Right ventricle myocardium superior (tissue), 1 donor: ENCODE data around the gene GSX2. TPM values are rescaled to one million over a fixed set of nuclear protein-coding genes. Genes with fewer than 3 reads are reported as not detected.
"Not testable (repeated sequence)": the region's sequence is repeated elsewhere in the genome, so short reads cannot be mapped to it uniquely, and the experiment has no call there.

ENCODE experiments used
- ATAC-seq: fragments of 200-7000 bp; cut with Tn5 transposase; one replicate; pipeline ENCODE4 v1.9.1; 2020; ENCODE audit warnings: mild to moderate bottlenecking; ENCODE audit not compliant: poor library complexity
- DNase-seq: peaks from one replicate; pipeline ENCODE4 v3.0.0-alpha.2; 2020
- intact Hi-C: fragments of 100-400 bp; cut with DNase I; formaldehyde crosslinking; loops from one replicate; pipeline ENCODE4 v1.11.2; 2022
- total RNA-seq: library from RNA; stranded (reverse); fragmentation: NEBNext Ultra II Directional; extraction: Animal tissue kit (Norgen Biotek cat#: 25700); gene quantifications from one replicate; pipeline ENCODE4 v1.2.1, GENCODE V29; 2021
- donor health status: DM: no; HTN: yes; CAD: no; lungs with severe emphysema.

GSX2 gene
- total RNA-seq, 1 donor from 2014 or later = not detected

GRCh38 chr4:54098375-54098774 lies 1.6 kb upstream of the GSX2 start:
- no peak for DNase-seq
- ATAC-seq = no peak
- intact Hi-C loops = no loop called here

GRCh38 chr4:54099287-54099747 lies 646 bp upstream of the GSX2 start:
- DNase-seq (no peak), ATAC-seq (no peak)
- intact Hi-C loops = no loop called here

GRCh38 chr4:54100595-54101189 lies 729 bp downstream of the GSX2 start:
- no peak for DNase-seq
- ATAC-seq = no peak
- intact Hi-C loops = no loop called here

- no peak for DNase-seq
These were observed 1.5 kb downstream of the GSX2 start for GRCh38 chr4:54101190-54102041.

GRCh38 chr4:54102531-54103106 lies 2.7 kb downstream of the GSX2 start:
- intact Hi-C loops = no loop called here
- DNase-seq (no peak), ATAC-seq (no peak)

More at GRCh38 chr4:54101190-54102041, 1.5 kb downstream of the GSX2 start:
- intact Hi-C loops = no loop called here
- no peak for ATAC-seq

- intact Hi-C loops = no loop called here
- peak; percentile 12 for ATAC-seq
- no peak for DNase-seq
These were observed 3.2 kb downstream of the GSX2 start for GRCh38 chr4:54103190-54103574.

- no peak for ATAC-seq
- intact Hi-C loops = no loop called here
- DNase-seq = no peak
These were observed 4.9 kb downstream of the GSX2 start for GRCh38 chr4:54104907-54105306.

- ATAC-seq (no peak), DNase-seq (no peak)
- intact Hi-C loops = no loop called here
These were observed 8.2 kb downstream of the GSX2 start for GRCh38 chr4:54107951-54108748.

- no peak for DNase-seq
- intact Hi-C loops = no loop called here
- ATAC-seq = no peak
These were observed 9.5 kb downstream of the GSX2 start for GRCh38 chr4:54109241-54110018.

- intact Hi-C loops = no loop called here
- no peak for ATAC-seq
- no peak for DNase-seq
These were observed 10.1 kb downstream of the GSX2 start for GRCh38 chr4:54110019-54110416.

GRCh38 chr4:54113206-54113605 lies 13.2 kb downstream of the GSX2 start:
- intact Hi-C loops, ATAC-seq, DNase-seq: not testable (repeated sequence)

- intact Hi-C loops, DNase-seq, ATAC-seq: not testable (repeated sequence)
These were observed 16.3 kb downstream of the GSX2 start for GRCh38 chr4:54116246-54116645.

GRCh38 chr4:54118850-54119589 lies 19.1 kb downstream of the GSX2 start:
- DNase-seq = no peak
- intact Hi-C loops = no loop called here
- ATAC-seq = no peak

GRCh38 chr4:54120518-54120917 lies 20.6 kb downstream of the GSX2 start:
- no peak for DNase-seq
- ATAC-seq = no peak
- intact Hi-C loops = no loop called here

- DNase-seq (no peak), ATAC-seq (no peak)
- intact Hi-C loops = no loop called here
These were observed 27.7 kb downstream of the GSX2 start for GRCh38 chr4:54127660-54128059.

- intact Hi-C loops, DNase-seq, ATAC-seq: not testable (repeated sequence)
These were observed 28.7 kb downstream of the GSX2 start for GRCh38 chr4:54128694-54129093.

- intact Hi-C loops = no loop called here
- DNase-seq (peak; percentile 53), ATAC-seq (peak; percentile 84)
These were observed 39.4 kb downstream of the GSX2 start for GRCh38 chr4:54139332-54139731.

GRCh38 chr4:54140287-54140686 lies 40.3 kb downstream of the GSX2 start:
- intact Hi-C loops = no loop called here
- ATAC-seq (no peak), DNase-seq (no peak)
